Stimulated activated CD8-positive, alpha-beta memory T cell treated with anti-CD3 and anti-CD28 coated beads, Interleukin-2, amount 100 ng/mL, for 1 hour (primary cell): ENCODE results near the gene FAM131A.

ENCODE experiments used
- DNase-seq, 2 donors: peaks; one replicate each; pipeline ENCODE4 v3.0.0-alpha.2; 2020; ENCODE audit warnings: low read depth in 2 of 2

The FAM131A gene

DNA sequence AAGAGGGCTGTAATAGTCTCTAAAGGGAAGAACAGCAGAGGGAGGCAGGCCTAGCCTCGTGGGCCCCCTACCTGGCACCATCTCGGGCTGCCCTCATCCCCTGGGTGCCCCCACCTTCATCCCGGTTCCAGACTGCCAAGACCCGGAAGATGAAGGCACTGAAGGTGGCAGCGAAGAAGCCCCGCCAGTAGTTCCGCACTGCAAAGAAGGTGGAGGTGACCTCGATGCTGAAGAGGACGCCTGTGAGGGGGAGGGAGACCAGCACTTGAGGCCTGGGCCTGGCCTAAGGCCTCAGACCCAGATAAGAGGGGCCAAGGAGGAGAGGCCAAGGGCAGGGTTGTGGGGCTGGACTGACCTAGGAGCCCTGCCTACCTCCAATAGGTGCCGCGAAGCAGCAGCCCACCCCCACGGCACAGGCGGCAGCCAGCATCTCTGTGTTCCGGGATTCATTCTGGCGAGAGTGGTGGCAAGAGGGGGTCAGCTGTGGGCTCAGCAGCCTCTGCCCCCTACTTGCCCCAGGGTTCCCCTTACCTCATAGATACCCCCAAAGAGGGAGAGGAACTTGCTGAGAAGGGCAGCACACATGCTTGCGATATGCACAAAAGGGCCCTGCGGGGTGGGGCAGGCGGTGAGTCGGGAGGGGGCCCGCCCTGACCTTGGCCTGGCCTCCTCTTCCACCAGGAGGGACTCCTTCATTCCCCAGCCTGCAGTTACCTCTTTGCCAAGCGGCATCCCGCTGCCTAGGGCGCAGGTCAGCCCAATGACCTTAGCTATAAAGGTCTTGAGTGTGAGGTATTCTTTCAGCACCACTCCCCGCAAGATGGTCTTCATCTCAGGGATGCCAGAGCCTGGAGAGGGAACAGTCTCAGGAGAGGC is 20.1 kb downstream of the FAM131A start:
- no peak for DNase-seq

GRCh38 chr3:184358124-184358767 is 20.8 kb downstream of the FAM131A start:
- no peak for DNase-seq

DNA sequence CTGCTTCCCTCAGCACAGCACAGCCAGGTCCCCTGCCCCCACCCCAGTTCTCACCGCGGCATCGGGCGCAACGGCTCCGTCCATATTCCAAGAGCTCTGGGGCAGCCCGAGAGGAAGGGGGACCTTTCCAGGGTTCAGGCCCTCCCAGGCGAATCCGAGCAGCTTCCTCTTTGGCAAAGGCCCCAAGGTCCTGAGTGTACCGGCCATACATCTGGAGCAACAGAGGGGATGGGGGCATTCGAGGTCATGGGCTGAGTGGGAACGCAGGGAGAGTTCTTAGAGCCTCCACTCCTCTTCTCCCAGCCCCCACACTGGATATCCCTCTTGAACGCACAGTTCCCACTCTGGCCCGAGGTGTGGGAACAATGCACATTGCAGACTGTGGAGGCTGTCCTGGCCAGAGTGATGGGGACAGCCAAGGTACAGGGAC is 21.5 kb downstream of the FAM131A start:
- DNase-seq = no peak

- DNase-seq = no peak
These were observed 22.2 kb downstream of the FAM131A start for GRCh38 chr3:184359610-184360009.

GRCh38 chr3:184360070-184360928 is 22.9 kb downstream of the FAM131A start:
- DNase-seq = no peak

DNA sequence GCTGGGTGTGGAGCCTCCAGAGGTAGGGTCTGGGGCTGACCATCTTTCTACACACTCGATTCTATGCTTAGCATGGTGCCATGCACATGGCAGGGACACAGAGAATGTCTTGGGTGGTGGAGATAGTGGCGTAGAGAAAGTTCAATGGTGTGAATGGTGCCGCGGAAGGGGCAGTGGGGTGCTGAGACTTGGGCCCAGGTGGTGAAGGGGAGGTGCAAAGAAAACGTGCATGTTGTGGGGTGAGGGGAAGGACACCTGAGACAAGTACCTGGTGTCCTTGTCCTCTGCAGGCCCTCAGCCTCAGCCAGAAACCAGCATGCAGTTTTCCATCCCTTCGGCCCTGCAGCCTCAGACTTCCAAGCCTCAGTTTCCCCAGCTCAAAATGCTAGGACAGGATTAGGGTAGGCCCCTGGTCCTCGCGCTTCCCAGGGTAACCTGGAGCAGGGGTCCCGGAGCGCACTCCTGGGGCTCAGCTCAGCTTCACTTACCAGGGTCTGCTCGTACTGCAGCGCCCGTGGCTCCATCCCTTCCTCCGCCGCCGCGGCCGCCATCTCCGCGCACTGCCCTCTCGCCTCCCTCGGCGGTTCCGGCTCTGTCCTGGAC is 23.6 kb downstream of the FAM131A start:
- no peak for DNase-seq

DNA sequence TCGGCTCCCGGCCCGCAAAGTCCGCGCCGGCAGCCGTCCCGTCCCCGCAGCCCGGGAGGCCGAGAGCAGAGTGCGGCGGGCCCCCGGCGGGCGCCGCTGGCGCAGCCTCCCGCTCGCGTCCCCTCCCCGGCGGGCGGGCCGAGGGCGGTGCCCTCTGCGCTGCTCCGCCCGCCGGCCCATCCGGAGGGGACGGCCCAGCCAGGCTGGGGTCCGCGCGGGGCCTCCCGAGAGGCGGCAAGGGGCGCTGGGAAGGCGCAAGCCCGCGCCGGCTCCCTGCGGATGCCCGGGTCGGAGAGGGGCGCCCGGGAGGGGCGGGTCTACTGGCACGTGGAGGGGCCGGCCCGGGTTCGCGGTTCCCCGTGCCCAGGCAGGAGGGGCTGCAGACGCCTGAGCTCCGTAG is 24.1 kb downstream of the FAM131A start, which contains the start of the genes CLCN2 and POLR2H:
TSS of gene CLCN2 (minus strand) at position 74 of the 400 bp plus-strand sequence. CDS start 126 bp downstream, outside the sequence.
TSS of gene POLR2H (plus strand) at position 179 of the 400 bp plus-strand sequence. CDS start 1,783 bp downstream, outside the sequence.
- no peak for DNase-seq

DNA sequence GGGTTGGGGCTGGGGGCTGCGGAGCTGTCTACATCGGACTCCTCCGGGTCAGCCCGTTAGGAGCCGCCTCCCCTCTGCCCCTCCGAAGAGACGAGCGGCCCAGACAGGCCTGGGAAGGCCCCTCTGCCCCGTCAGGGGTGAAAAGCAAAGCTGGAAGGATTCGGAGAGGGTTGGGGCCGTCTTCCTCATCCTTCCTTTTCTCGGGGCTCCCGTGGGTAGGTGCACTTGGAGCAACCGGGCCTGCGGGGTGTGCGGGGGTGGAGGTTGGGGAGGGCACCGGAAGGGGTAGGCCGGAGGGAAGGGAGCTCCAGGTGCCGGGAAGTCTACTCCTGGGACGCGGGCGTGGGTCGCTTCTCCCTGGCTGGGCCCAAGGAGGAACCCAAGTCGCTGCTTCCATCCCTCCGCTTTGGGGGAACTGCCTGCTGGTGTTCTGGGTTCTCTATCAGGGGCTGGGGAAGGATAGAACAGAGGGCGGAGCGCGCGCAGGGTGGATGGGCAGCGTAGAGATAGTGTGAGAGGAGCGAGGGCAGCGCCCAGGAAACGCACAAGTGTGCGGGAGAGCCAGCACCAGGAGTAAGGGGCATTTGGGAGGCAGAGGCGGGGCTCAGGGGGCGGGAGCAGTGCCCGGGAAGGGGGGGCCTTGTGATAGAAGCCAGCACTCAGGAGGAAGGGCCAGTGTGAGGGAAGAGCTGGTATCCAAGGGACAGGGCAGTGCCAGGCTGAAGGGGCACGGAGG is 24.7 kb downstream of the FAM131A start:
- no peak for DNase-seq

DNA sequence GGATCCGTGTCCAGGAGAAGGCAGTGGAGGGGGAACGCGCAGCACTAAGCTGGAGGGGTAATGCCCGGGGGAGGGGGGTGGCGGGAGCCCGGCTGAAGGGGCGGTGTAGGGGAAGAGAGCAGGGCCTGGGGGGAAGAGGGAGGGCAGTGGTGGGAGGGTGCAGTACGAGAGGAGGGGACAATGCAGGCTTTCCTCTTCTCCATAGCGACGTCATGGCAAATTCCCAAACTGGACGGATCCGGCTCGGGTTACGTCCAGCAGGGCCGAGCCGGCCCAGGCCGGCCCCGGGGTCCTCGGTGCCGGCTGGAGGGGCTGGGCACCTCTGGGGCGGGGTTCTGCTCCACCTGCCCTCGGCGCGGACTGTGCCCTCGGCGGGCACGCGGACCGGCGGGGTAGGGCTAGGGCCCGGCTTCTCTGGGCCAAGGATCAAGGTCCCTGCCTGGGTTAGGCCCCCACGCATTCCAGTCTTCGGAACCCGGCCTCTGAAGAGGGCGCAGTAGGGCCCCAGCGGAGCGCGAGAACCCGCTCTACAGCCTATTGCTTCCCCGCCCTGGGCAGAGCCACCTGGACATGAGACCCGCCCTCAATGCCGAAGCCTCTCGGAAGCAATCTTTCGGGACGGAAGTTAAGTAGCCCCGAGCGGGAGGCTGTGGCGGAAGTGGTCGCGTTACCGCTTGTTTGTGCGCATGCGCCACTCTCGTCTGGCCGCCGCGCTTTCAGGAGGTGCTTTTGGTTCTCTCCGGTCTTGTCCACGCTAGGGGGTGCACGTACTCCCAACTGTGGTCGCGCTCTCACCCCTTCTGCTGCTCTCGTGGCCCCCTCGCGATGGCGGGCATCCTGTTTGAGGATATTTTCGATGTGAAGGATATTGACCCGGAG is 25.5 kb downstream of the FAM131A start:
- DNase-seq = peak; percentile 90 to 98

- DNase-seq = no peak
These were observed 29.4 kb downstream of the FAM131A start for GRCh38 chr3:184366619-184367289.

GRCh38 chr3:184368116-184368515 is 30.7 kb downstream of the FAM131A start:
- DNase-seq = no peak

DNA sequence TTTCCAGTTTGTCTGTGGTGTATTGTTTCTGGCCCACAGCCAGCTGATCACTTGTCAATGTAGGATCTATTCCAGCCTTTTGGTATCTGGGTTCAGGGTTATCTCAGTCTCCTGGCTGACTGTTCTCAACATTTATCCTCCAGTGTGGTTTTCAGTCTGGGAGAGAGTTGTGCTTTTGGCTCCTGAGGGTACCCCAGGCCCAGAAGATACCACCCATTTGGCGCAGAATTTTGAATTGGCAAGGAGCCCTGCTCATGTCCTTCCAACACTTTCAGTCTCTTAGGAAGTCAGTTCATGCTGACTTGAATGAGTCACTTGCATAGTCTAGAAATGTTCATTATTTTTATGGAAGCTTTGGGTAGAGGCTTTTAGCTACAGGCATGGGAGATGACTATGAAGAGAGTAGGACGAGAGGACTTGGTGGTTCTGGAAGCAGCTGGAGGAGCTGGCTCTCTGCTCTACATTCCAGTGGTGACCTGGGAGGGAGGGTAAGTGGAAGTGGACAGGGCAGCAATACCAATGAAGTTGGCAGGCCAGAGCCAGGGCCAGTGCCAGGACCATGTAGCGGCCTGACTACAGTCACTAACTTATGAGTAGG is 31.3 kb downstream of the FAM131A start:
- no peak for DNase-seq

DNA sequence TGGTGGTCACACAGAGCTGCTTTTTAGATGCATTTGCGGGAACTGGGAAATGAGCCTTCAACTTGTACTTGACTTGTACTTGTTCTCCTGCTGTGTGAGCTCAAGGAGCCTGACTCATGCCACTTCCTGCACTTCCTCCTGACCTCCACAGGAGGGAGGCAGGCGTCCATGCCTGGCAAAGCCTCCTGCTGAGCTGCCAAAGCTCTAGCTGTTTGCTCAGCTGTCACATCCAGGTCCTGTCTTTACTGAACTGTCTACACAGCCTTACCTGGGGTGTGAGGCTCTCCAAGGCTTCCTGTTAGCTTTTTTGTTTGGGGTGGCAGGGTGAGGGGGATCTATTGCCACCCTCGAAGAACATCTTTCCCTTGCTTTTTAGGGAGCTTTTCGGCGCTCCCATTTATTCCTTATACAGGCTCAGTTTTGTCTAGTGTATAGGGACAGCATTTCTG is 34.2 kb downstream of the FAM131A start:
- DNase-seq = peak in 1 of 2 donors; percentile 42

DNA sequence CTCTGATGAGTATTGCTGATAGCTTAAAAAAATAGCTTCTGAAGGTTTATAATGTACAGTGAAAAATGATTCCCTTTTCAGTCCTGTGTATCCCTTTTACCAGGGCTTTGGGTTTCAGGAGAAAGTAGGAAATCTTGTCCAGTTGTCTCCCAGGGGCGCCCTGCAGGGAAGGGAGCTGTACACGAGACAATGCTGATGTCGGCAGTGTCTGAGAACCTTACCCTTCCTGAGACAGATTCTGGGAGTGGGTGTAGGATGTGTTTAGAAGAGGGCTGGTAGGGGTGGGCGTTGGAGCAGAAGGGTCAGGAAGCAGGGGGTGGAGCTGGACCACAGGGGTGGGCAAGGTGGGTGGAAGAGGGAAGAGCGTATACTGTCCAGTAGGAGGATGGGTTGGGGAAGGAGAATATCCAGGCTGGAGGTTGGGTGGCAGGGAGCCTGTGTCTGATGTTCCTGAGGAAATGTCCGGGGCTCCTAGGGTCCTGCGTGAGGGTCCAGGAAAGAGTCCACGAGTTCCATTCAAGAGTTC is 35.0 kb downstream of the FAM131A start:
- no peak for DNase-seq

DNA sequence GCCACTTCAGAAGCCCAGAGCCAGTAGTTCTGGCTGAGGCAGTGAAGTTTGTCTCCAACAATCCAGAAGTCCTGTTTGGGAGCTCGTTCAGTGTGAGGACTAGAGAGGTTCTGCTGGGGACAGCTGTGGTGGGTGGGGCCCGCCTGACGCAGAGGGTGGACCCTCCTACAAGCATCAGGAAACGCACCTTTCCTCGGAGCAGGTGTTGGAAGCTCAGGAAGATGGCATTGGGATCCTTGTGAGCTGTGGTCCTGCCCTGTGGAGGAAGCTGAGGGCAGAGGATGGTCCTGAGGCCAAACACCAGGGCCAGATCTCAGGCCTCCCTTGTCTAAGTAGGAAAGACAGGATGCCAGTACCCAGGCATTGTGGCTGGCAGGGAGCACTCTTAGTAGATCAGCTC is 35.5 kb downstream of the FAM131A start:
- no peak for DNase-seq

- DNase-seq = no peak
These were observed 36.0 kb downstream of the FAM131A start for GRCh38 chr3:184373422-184373821.

DNA sequence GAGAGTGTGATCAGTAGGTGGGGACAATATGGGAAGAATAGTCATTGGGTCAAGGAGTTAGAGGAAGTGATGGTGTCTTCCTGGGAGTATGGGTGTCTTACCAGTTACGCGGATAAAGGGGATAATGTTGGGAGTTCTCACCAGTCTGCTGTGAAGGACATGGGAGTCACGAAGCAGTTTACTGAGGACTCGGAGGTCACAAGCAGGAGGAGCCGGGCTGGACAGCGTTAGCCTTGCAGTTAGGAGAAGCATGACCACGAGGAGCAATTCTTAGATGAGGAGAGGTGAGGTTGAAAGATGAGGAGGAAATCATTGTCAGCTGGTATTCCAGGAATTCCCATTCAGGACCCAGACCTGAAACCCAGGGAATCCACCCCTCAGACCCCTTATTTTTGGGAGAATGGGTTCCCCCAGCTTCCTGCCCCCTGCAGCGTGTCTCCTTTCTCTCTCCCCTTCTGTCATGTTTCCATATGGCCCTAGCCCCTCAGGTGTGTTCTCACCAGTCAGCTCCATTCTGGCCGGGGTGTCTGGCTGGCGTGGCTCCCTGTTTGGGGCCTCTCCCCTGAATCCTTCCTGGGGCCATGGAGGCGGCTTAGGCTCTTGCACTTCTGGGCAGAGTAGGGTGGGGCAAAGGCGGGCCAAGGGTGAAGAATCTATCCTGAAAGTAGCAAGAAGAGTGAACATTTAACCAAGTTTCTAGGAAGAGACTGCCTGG is 38.5 kb downstream of the FAM131A start:
- DNase-seq = no peak

GRCh38 chr3:184377374-184377773 is 40.0 kb downstream of the FAM131A start:
- no peak for DNase-seq
